GM19463 (cell line): ENCODE results near the gene LMO2.
"Not testable (repeated sequence)": the region's sequence is repeated elsewhere in the genome, so short reads cannot be mapped to it uniquely, and the experiment has no call there.

Experiments
- ATAC-seq: cut with Tn5 transposase; IDR thresholded peaks from one replicate; pipeline ENCODE4 v1.9.1; 2021; ENCODE audit warnings: mild to moderate bottlenecking, moderate library complexity; ENCODE audit not compliant: unreplicated experiment

LMO2 gene

GRCh38 chr11:33828604-33829429 lies 63.1 kb downstream of the LMO2 start:
- ATAC-seq: peak; percentile 17

- ATAC-seq: no peak
Measured at GRCh38 chr11:33827206-33827605, 64.7 kb downstream of the LMO2 start.

GRCh38 chr11:33825854-33826560 lies 65.9 kb downstream of the LMO2 start:
- no peak for ATAC-seq

- ATAC-seq: not testable (repeated sequence)
Measured at GRCh38 chr11:33822981-33823380, 68.9 kb downstream of the LMO2 start.

- no peak for ATAC-seq
Measured at GRCh38 chr11:33819278-33820035, 72.4 kb downstream of the LMO2 start.
